K562 (cell line): ENCODE data around the gene RCN2. TPM values are rescaled to one million over a fixed set of nuclear protein-coding genes. Genes with fewer than 3 reads are reported as not detected.
A peak's percentile ranks its signal among the peaks of the same experiment; 100 is the strongest.

Source experiments
- BRF1 ChIP-seq: IDR thresholded peaks from 3 replicates; pipeline ENCODE4 v1.6.1; 2011; ENCODE audit warnings: borderline replicate concordance, mild to moderate bottlenecking; ENCODE audit not compliant: insufficient read length; ENCODE audit errors: extremely low read depth
- C11orf30 ChIP-seq: fragments of 450-650 bp; IDR thresholded peaks from 2 replicates; pipeline ENCODE4 v1.6.1; 2016; ENCODE audit warnings: low read depth, mild to moderate bottlenecking
- CLOCK ChIP-seq: fragments of 250-450 bp; sonication (Bioruptor Pico); IDR thresholded peaks from 2 replicates; pipeline ENCODE4 v1.4.0; 2020; ENCODE audit warnings: mild to moderate bottlenecking, moderate library complexity, borderline replicate concordance
- CREBBP ChIP-seq: IDR thresholded peaks from one replicate; pipeline ENCODE4 v1.6.1; 2012; ENCODE audit warnings: low read depth, mild to moderate bottlenecking, control low read depth, inconsistent platforms, low read length
- E2F1 ChIP-seq: sonication (generic); formaldehyde crosslinking; IDR thresholded peaks from 2 replicates; pipeline ENCODE4 v1.8.1; 2023; ENCODE audit warnings: mild to moderate bottlenecking, missing genetic modification reagents, moderate library complexity
- HBP1 ChIP-seq: fragments of 450-650 bp; formaldehyde crosslinking; IDR thresholded peaks from 2 replicates; pipeline ENCODE4 v1.4.0; 2022; ENCODE audit warnings: missing genetic modification characterization
- HNRNPH1 ChIP-seq: fragments of 200-400 bp; formaldehyde crosslinking; optimal IDR thresholded peaks from 2 replicates; pipeline ENCODE3; 2017; ENCODE audit warnings: low read depth, mild to moderate bottlenecking, low read length, moderate library complexity
- IRF1 ChIP-seq: sonication (generic); formaldehyde crosslinking; IDR thresholded peaks from 2 replicates; pipeline ENCODE4 v1.8.0; 2022; ENCODE audit warnings: missing genetic modification reagents, mild to moderate bottlenecking, borderline replicate concordance
- NONO ChIP-seq, 2 experiments: fragments of 200-400 bp in 1 of 2; fragments of 450-650 bp in 1 of 2; formaldehyde crosslinking in 1 of 2; IDR thresholded peaks; 2 replicates each; pipeline ENCODE4 v1.6.1; 2017; ENCODE audit warnings: low read depth in 2 of 2, mild to moderate bottlenecking in 2 of 2, moderate library complexity in 2 of 2, low read length in 1 of 2
- NR2C2 ChIP-seq, 2 experiments: fragments of 200-800 bp in 1 of 2; sonication (Bioruptor generic) in 1 of 2; sonication (generic) in 1 of 2; formaldehyde crosslinking in 1 of 2; IDR thresholded peaks; 2 replicates each; pipeline versions ENCODE4 v1.6.1 to v1.8.0; 2016 to 2022; ENCODE audit warnings: mild to moderate bottlenecking in 1 of 2, missing compliant biosample characterization in 1 of 2, missing genetic modification characterization in 1 of 2, missing genetic modification reagents in 1 of 2
- PHTF2 ChIP-seq: fragments of 250-450 bp; sonication (Bioruptor Pico); IDR thresholded peaks from 2 replicates; pipeline ENCODE4 v1.5.0; 2021; ENCODE audit warnings: mild to moderate bottlenecking
- SETDB1 ChIP-seq: IDR thresholded peaks from one replicate; pipeline ENCODE4 v1.6.1; 2012; ENCODE audit warnings: low read length, control low read depth, inconsistent platforms
- TCF3 ChIP-seq: sonication (generic); formaldehyde crosslinking; IDR thresholded peaks from 2 replicates; pipeline ENCODE4 v1.4.0; 2020; ENCODE audit warnings: mild to moderate bottlenecking, missing genetic modification reagents
- TCFL5 ChIP-seq: fragments of 250-450 bp; sonication (Bioruptor Pico); conservative IDR thresholded peaks from 2 replicates; pipeline ENCODE4 v1.6.1; 2021; ENCODE audit warnings: mild to moderate bottlenecking, moderate library complexity, matching md5 sums
- ZNF124 ChIP-seq: sonication (generic); formaldehyde crosslinking; IDR thresholded peaks from 2 replicates; pipeline ENCODE4 v1.8.1; 2022; ENCODE audit warnings: missing genetic modification reagents
- ZNF175 ChIP-seq: fragments of 200-800 bp; sonication (Bioruptor generic); IDR thresholded peaks from 2 replicates; pipeline ENCODE4 v1.6.1; 2016; ENCODE audit warnings: low read depth, mild to moderate bottlenecking, missing genetic modification characterization, missing compliant biosample characterization
- ZNF274 ChIP-seq: IDR thresholded peaks from 2 replicates; pipeline ENCODE4 v1.6.1; 2011; ENCODE audit warnings: low read depth, mild to moderate bottlenecking, low read length, moderate library complexity, borderline replicate concordance
- ZNF740 ChIP-seq, 3 experiments: fragments of 200-800 bp in 1 of 3; sonication (Bioruptor generic) in 1 of 3; sonication (generic) in 1 of 3; formaldehyde crosslinking in 1 of 3; IDR thresholded peaks; 2 replicates each; pipeline versions ENCODE4 v1.6.1 to v1.8.0; 2016 to 2022; ENCODE audit warnings: mild to moderate bottlenecking in 2 of 3, missing compliant biosample characterization in 2 of 3, missing genetic modification characterization in 2 of 3, missing genetic modification reagents in 1 of 3
- ZNF764 ChIP-seq: fragments of 250-450 bp; sonication (Bioruptor Pico); IDR thresholded peaks from 2 replicates; pipeline ENCODE4 v1.4.0; 2020; ENCODE audit warnings: low read depth, mild to moderate bottlenecking, moderate library complexity
- ZNF77 ChIP-seq: fragments of 250-450 bp; sonication (Bioruptor Pico); IDR thresholded peaks from 2 replicates; pipeline ENCODE4 v1.5.0; 2020
- polyA plus RNA-seq, 8 experiments: library from polyadenylated mRNA; depleted of rRNA in 4 of 8; stranded (reverse) in 5 of 8; unstranded in 3 of 8; fragments of >200 nt; fragmentation: Nextera tagmentation in 2 of 8; fragmentation: Illumina TruSeq in 1 of 8; extraction: Ambion mirVana in 2 of 8; extraction: Trizol in 1 of 8; gene quantifications; 2 replicates each; pipeline versions ENCODE4 v1.2.1 to v1.2.3, GENCODE V29; 2011 to 2014; ENCODE audit warnings: inconsistent platforms in 1 of 8, missing spikeins in 1 of 8
- total RNA-seq, 7 experiments: library from RNA; depleted of rRNA in 6 of 7; stranded (reverse); fragments of >200 nt in 6 of 7; fragmentation: Illumina TruSeq in 2 of 7; extraction: Trizol in 2 of 7; gene quantifications; 2 replicates each; pipeline versions ENCODE4 v1.2.1 to v1.2.3, GENCODE V29; 2011 to 2021; ENCODE audit warnings: low replicate concordance in 1 of 7

The RCN2 gene
- total and polyA plus RNA-seq, 9 of the 15 experiments (the other 6 are each of a cell fraction or from before 2014, with no cell fraction given) = 20.9 to 63.6 (median 52.8) TPM

GRCh38 chr15:76931397-76932134 lies at the start of gene RCN2 (continued):
- TF ChIP-seq CREBBP = no peak
- TF ChIP-seq TCF3 (CRISPR knock-in tag) = no peak
- TF ChIP-seq IRF1 (CRISPR knock-in tag) = no peak
- no peak for TF ChIP-seq NR2C2 (CRISPR knock-in tag; IDR thresholded peaks at IDR 0.05)
- peak; percentile 89 for TF ChIP-seq NR2C2 (tag; IDR thresholded peaks at IDR 0.05)
- TF ChIP-seq BRF1 = no peak
- no peak for TF ChIP-seq ZNF740 (CRISPR knock-in tag; IDR thresholded peaks at IDR 0.05)
- TF ChIP-seq ZNF740 (tag; IDR thresholded peaks at IDR 0.05) = no peak
- no peak for TF ChIP-seq HNRNPH1
- peak; percentile 76 to 81 for TF ChIP-seq NONO (IDR thresholded peaks at IDR 0.05; ENCODE audit: low read depth in 2 of 2, low read length in 1 of 2)
- TF ChIP-seq TCFL5 (CRISPR knock-in tag) = no peak
- no peak for TF ChIP-seq E2F1 (CRISPR knock-in tag)
- TF ChIP-seq HBP1 (CRISPR knock-in tag) = no peak
- TF ChIP-seq ZNF175 (CRISPR knock-in tag) = no peak
- TF ChIP-seq ZNF764 (CRISPR knock-in tag) = no peak
- no peak for TF ChIP-seq ZNF124 (CRISPR knock-in tag)
- TF ChIP-seq ZNF77 (CRISPR knock-in tag) = no peak
- no peak for TF ChIP-seq C11orf30
- TF ChIP-seq CLOCK (CRISPR knock-in tag) = no peak
- no peak for TF ChIP-seq ZNF274
- no peak for TF ChIP-seq PHTF2 (CRISPR knock-in tag)
- no peak for TF ChIP-seq SETDB1
